ENCODE results near the gene PICALM. TPM values are rescaled to one million over a fixed set of nuclear protein-coding genes. Genes with fewer than 3 reads are reported as not detected.

Gene PICALM
- total and polyA plus RNA-seq, 4 donors, result 19.3 to 317 (median 108) TPM

GRCh38 chr11:85949798-85950197 is 119.1 kb downstream of the PICALM start:
- Histone ChIP-seq H3K36me3 (ENCODE audit: control insufficient read depth in 4 of 4, insufficient read depth in 3 of 4, low read depth in 1 of 4, low read length in 3 of 4) (no peaks in the 10 kb centered on the region), H3K9ac (ENCODE audit: low read depth in 1 of 2, low read length in 2 of 2) (no peak overlapping the region), H3K4me1 (ENCODE audit: control insufficient read depth in 4 of 4, insufficient read depth in 4 of 4, low read length in 3 of 4) (peaks cover 0 to 5% (median 0%) of the 10 kb centered on the region in 4 donors), H3K27ac (ENCODE audit: low read depth in 1 of 2, low read length in 2 of 2) (no peak overlapping the region), H3K27me3 (ENCODE audit: control insufficient read depth in 4 of 4, insufficient read depth in 4 of 4, low read length in 3 of 4) (no peaks in the 10 kb centered on the region), H3K9me3 (ENCODE audit: control insufficient read depth in 4 of 4, low read length in 3 of 4) (no peaks in the 10 kb centered on the region), H3K4me3 (ENCODE audit: low read depth in 1 of 3, low read length in 3 of 3) (no peak overlapping the region)
- TF ChIP-seq HNF4A (conservative IDR thresholded peaks at IDR 0.05) (peak; percentile 41 to 44), FOXA2 (IDR thresholded peaks at IDR 0.05) (no peak), SP1 (IDR thresholded peaks at IDR 0.05) (peak; percentile 9)
- DNase-seq (ENCODE audit: low spot score), result no peak
- 33% methylated on average over 1 of the region's 1 CpG for WGBS

- Histone ChIP-seq H3K9ac (ENCODE audit: low read depth in 1 of 2, low read length in 2 of 2) (no peak overlapping the region), H3K4me3 (ENCODE audit: low read depth in 1 of 3, low read length in 3 of 3) (no peak overlapping the region), H3K27ac (ENCODE audit: low read depth in 1 of 2, low read length in 2 of 2) (no peak overlapping the region), H3K36me3 (ENCODE audit: control insufficient read depth in 4 of 4, insufficient read depth in 3 of 4, low read depth in 1 of 4, low read length in 3 of 4) (no peaks in the 10 kb centered on the region), H3K4me1 (ENCODE audit: control insufficient read depth in 4 of 4, insufficient read depth in 4 of 4, low read length in 3 of 4) (peaks cover 0 to 5% (median 0%) of the 10 kb centered on the region in 4 donors), H3K27me3 (ENCODE audit: control insufficient read depth in 4 of 4, insufficient read depth in 4 of 4, low read length in 3 of 4) (no peaks in the 10 kb centered on the region), H3K9me3 (ENCODE audit: control insufficient read depth in 4 of 4, low read length in 3 of 4) (no peaks in the 10 kb centered on the region)
- no peak for DNase-seq (ENCODE audit: low spot score)
- 95% methylated on average over 2 of the region's 2 CpGs for WGBS
- TF ChIP-seq SP1 (IDR thresholded peaks at IDR 0.05), result no peak
- no peak for TF ChIP-seq GABPA (IDR thresholded peaks at IDR 0.05 in 1 of 2, conservative IDR thresholded peaks at IDR 0.05 in 1 of 2)
- no peak for TF ChIP-seq TAF1 (conservative IDR thresholded peaks at IDR 0.05)
- TF ChIP-seq MAX (IDR thresholded peaks at IDR 0.05), result no peak
- TF ChIP-seq NR2F2 (IDR thresholded peaks at IDR 0.05), result no peak
- no peak for TF ChIP-seq CTCF (IDR thresholded peaks at IDR 0.05; ENCODE audit: low read depth, low read length, missing input control)
- no peak for TF ChIP-seq HNF4A (conservative IDR thresholded peaks at IDR 0.05)
- TF ChIP-seq FOXA1 (IDR thresholded peaks at IDR 0.05), result no peak
- TF ChIP-seq EGR1 (IDR thresholded peaks at IDR 0.05; ENCODE audit: low read depth in 2 of 2), result no peak
- TF ChIP-seq JUND (IDR thresholded peaks at IDR 0.05), result no peak
- TF ChIP-seq RAD21 (IDR thresholded peaks at IDR 0.05), result no peak
- no peak for TF ChIP-seq REST (IDR thresholded peaks at IDR 0.05)
- no peak for TF ChIP-seq HNF4G (IDR thresholded peaks at IDR 0.05)
- TF ChIP-seq ATF3 (IDR thresholded peaks at IDR 0.05), result no peak
- TF ChIP-seq FOXA2 (IDR thresholded peaks at IDR 0.05), result no peak
- TF ChIP-seq YY1 (IDR thresholded peaks at IDR 0.05), result no peak
- TF ChIP-seq ZBTB33 (IDR thresholded peaks at IDR 0.05), result no peak
Observed at GRCh38 chr11:85948884-85949283, 120.0 kb downstream of the PICALM start.

Data from liver (tissue), 9 donors.